Measurements from ENCODE around the gene MEF2C.

GRCh38 chr5:88689668-88690408, 193.1 kb downstream of the MEF2C start:
- peak; percentile 33 for TF ChIP-seq EZH2 (IDR thresholded peaks at IDR 0.05; ENCODE audit: insufficient read depth, poor library complexity, severe bottlenecking)
- TF ChIP-seq EZH2phosphoT487 (IDR thresholded peaks at IDR 0.05; ENCODE audit: insufficient read depth, low read depth), result no peak

All from GM23248 (cell line).